GM23338 (cell line): ENCODE data around the gene MORC3. TPM values are rescaled to one million over a fixed set of nuclear protein-coding genes. Genes with fewer than 3 reads are reported as not detected.

Experiments
- ATAC-seq: fragments of 200-7000 bp; cut with Tn5 transposase; 3 replicates; pipeline ENCODE4 v1.9.1; 2020
- DNase-seq: peaks from one replicate; pipeline ENCODE4 v3.0.0-alpha.2; 2015; ENCODE audit warnings: low spot score
- H2AFZ ChIP-seq: fragments of 200-600 bp; sonication (generic); 2 replicates; pipeline ENCODE4 v1.8.0; 2016; ENCODE audit warnings: antibody characterized with exemption, mild to moderate bottlenecking, moderate library complexity
- H3F3A ChIP-seq: fragments of 200-600 bp; sonication (generic); replicated peaks from 2 replicates; pipeline ENCODE4 v1.8.0; 2017; ENCODE audit warnings: antibody characterized with exemption, mixed run types, low read depth
- H3K27ac ChIP-seq: fragments of 200-600 bp; sonication (generic); 2 replicates; pipeline ENCODE4 v1.6.1; 2016; ENCODE audit warnings: low read depth
- H3K27me3 ChIP-seq: fragments of 200-600 bp; sonication (generic); 2 replicates; pipeline ENCODE4 v1.8.0; 2016; ENCODE audit warnings: mild to moderate bottlenecking, mixed run types, moderate library complexity; ENCODE audit not compliant: insufficient read depth
- H3K36me3 ChIP-seq: fragments of 200-600 bp; sonication (generic); 2 replicates; pipeline ENCODE4 v1.8.0; 2016; ENCODE audit warnings: mild to moderate bottlenecking; ENCODE audit not compliant: insufficient read depth
- H3K4me1 ChIP-seq: fragments of 200-600 bp; sonication (generic); 2 replicates; pipeline ENCODE4 v1.8.0; 2016; ENCODE audit warnings: mild to moderate bottlenecking, moderate library complexity; ENCODE audit not compliant: insufficient read depth
- H3K4me2 ChIP-seq: fragments of 200-600 bp; sonication (generic); 2 replicates; pipeline ENCODE4 v1.7.1; 2017; ENCODE audit warnings: mixed run types
- H3K4me3 ChIP-seq: fragments of 200-600 bp; sonication (generic); 2 replicates; pipeline ENCODE4 v1.6.1; 2016; ENCODE audit warnings: mixed run types
- H3K79me2 ChIP-seq: fragments of 200-600 bp; sonication (generic); replicated peaks from 2 replicates; pipeline ENCODE4 v1.8.0; 2017; ENCODE audit warnings: mild to moderate bottlenecking; ENCODE audit not compliant: insufficient read depth
- H3K9me2 ChIP-seq: fragments of 200-600 bp; sonication (generic); 2 replicates; pipeline ENCODE4 v1.8.0; 2017; ENCODE audit not compliant: insufficient read depth
- H4K20me1 ChIP-seq: fragments of 200-600 bp; sonication (generic); replicated peaks from 2 replicates; pipeline ENCODE4 v1.8.0; 2017; ENCODE audit warnings: mild to moderate bottlenecking; ENCODE audit not compliant: insufficient read depth
- H3K27ac Mint-ChIP-seq: 2 replicates; pipeline ENCODE4 v1.8.0; 2020; ENCODE audit warnings: inconsistent platforms, mild to moderate bottlenecking, moderate library complexity, mixed read lengths
- H3K27me3 Mint-ChIP-seq: 3 replicates; pipeline ENCODE4 v1.8.0; 2022; ENCODE audit warnings: low read depth, mild to moderate bottlenecking, moderate library complexity, mixed read lengths, inconsistent platforms; ENCODE audit not compliant: insufficient read depth, poor library complexity
- H3K36me3 Mint-ChIP-seq: 3 replicates; pipeline ENCODE4 v1.8.0; 2021; ENCODE audit warnings: low read depth, mild to moderate bottlenecking, inconsistent platforms, moderate library complexity, mixed read lengths
- H3K4me1 Mint-ChIP-seq: 3 replicates; pipeline ENCODE4 v1.8.0; 2020; ENCODE audit warnings: mild to moderate bottlenecking, inconsistent platforms, mixed read lengths
- H3K4me3 Mint-ChIP-seq: 3 replicates; pipeline ENCODE4 v1.8.0; 2021; ENCODE audit warnings: moderate library complexity, mild to moderate bottlenecking, inconsistent platforms, mixed read lengths
- H3K9me3 Mint-ChIP-seq: 3 replicates; pipeline ENCODE4 v1.8.0; 2020; ENCODE audit warnings: moderate library complexity, mild to moderate bottlenecking, inconsistent platforms, mixed read lengths
- CREB1 ChIP-seq: fragments of 250-450 bp; sonication (Bioruptor Pico); IDR thresholded peaks from 2 replicates; pipeline ENCODE4 v1.5.0; 2020; ENCODE audit warnings: low read depth, mild to moderate bottlenecking, moderate library complexity
- CTCF ChIP-seq, 2 experiments: fragments of 200-600 bp in 1 of 2; sonication (generic) in 1 of 2; conservative IDR thresholded peaks; 2 replicates each; pipeline versions ENCODE4 v1.5.1 to v1.6.1; 2016 to 2017; ENCODE audit warnings: antibody characterized with exemption in 2 of 2, low read depth in 2 of 2, mild to moderate bottlenecking in 2 of 2, moderate library complexity in 1 of 2
- ETS1 ChIP-seq: IDR thresholded peaks from 2 replicates; pipeline ENCODE4 v1.6.1; 2016; ENCODE audit warnings: antibody characterized with exemption
- EZH2 ChIP-seq: fragments of 200-600 bp; sonication (generic); IDR thresholded peaks from one replicate; pipeline ENCODE4 v1.8.0; 2017; ENCODE audit warnings: antibody characterized with exemption, mild to moderate bottlenecking, low read depth; ENCODE audit not compliant: unreplicated experiment
- EZH2phosphoT487 ChIP-seq: fragments of 200-600 bp; sonication (generic); IDR thresholded peaks from one replicate; pipeline ENCODE4 v1.8.1; 2018; ENCODE audit warnings: antibody characterized with exemption; ENCODE audit not compliant: unreplicated experiment
- JUNB ChIP-seq: IDR thresholded peaks from one replicate; pipeline ENCODE4 v1.6.1; 2016; ENCODE audit warnings: antibody characterized with exemption; ENCODE audit not compliant: unreplicated experiment
- NANOG ChIP-seq: IDR thresholded peaks from 2 replicates; pipeline ENCODE4 v1.6.1; 2016; ENCODE audit warnings: antibody characterized with exemption, borderline replicate concordance
- POLR2AphosphoS5 ChIP-seq: IDR thresholded peaks from 2 replicates; pipeline ENCODE4 v1.6.1; 2016; ENCODE audit warnings: antibody characterized with exemption, low read depth
- REST ChIP-seq: IDR thresholded peaks from one replicate; pipeline ENCODE4 v1.6.1; 2018; ENCODE audit warnings: antibody characterized with exemption; ENCODE audit not compliant: unreplicated experiment
- STAT1 ChIP-seq: IDR thresholded peaks from one replicate; pipeline ENCODE4 v1.6.1; 2016; ENCODE audit warnings: antibody characterized with exemption; ENCODE audit not compliant: unreplicated experiment
- ZNF114 ChIP-seq: fragments of 250-450 bp; sonication (Bioruptor Pico); IDR thresholded peaks from 2 replicates; pipeline ENCODE4 v1.5.0; 2020; ENCODE audit warnings: mild to moderate bottlenecking, moderate library complexity
- ZNF331 ChIP-seq: fragments of 250-450 bp; sonication (Bioruptor Pico); IDR thresholded peaks from 2 replicates; pipeline ENCODE4 v1.5.0; 2020; ENCODE audit warnings: low read depth, mild to moderate bottlenecking, moderate library complexity
- ZNF462 ChIP-seq: fragments of 250-450 bp; sonication (Bioruptor Pico); IDR thresholded peaks from 2 replicates; pipeline ENCODE4 v1.5.0; 2020; ENCODE audit warnings: mild to moderate bottlenecking, moderate library complexity
- polyA plus RNA-seq: library from polyadenylated mRNA; unstranded; fragments of >200 nt; fragmentation: Nextera tagmentation; extraction: Ambion mirVana; gene quantifications from 2 replicates; pipeline ENCODE4 v1.2.1, GENCODE V29; 2016
- total RNA-seq: library from RNA; depleted of rRNA; stranded (reverse); fragments of >200 nt; shearing (Covaris generic); gene quantifications from 2 replicates; pipeline ENCODE4 v1.2.3, GENCODE V29; 2014

Gene MORC3
- total and polyA plus RNA-seq, 2 experiments from 2014 or later = 11.5 to 25.4 TPM

- no peak overlapping the region for H2AFZ ChIP-seq
- no peak overlapping the region for H3K4me3 ChIP-seq
- H3K9me2 ChIP-seq = peaks cover 4% of the 10 kb centered on the region
- H3K27ac ChIP-seq = peak overlapping the region; percentile 72
- peaks cover 2% of the 10 kb centered on the region; the same call in 1 of the 3 replicates for H3K4me1 Mint-ChIP-seq
- peaks cover 40% of the 10 kb centered on the region; the same call in 1 of the 2 replicates for H3K36me3 ChIP-seq
- H3K79me2 ChIP-seq = no peaks in the 10 kb centered on the region
- no peak overlapping the region for H3K4me3 Mint-ChIP-seq
- DNase-seq = no peak
- TF ChIP-seq CREB1 (CRISPR knock-in tag) (no peak), NANOG (no peak), EZH2 (no peak), ZNF114 (CRISPR knock-in tag) (no peak), EZH2phosphoT487 (no peak), STAT1 (no peak), POLR2AphosphoS5 (no peak), ZNF331 (CRISPR knock-in tag) (no peak), ZNF462 (CRISPR knock-in tag) (no peak), REST (no peak), JUNB (no peak), CTCF (conservative IDR thresholded peaks at IDR 0.05; ENCODE audit: low read depth in 2 of 2) (no peak), ETS1 (no peak)
- H4K20me1 ChIP-seq = 0 out of 2 replicates have a peak, but pooled peaks cover 3% of the 10 kb centered on the region
- H3K9me3 Mint-ChIP-seq = no peaks in the 10 kb centered on the region
- no peaks in the 10 kb centered on the region for H3K27me3 ChIP-seq
- peaks cover 5% of the 10 kb centered on the region; the same call in 1 of the 2 replicates for H3F3A ChIP-seq
- H3K27ac Mint-ChIP-seq = peak overlapping the region; percentile 28; the same call in 1 of the 2 replicates
- ATAC-seq = no peak
- no peaks in the 10 kb centered on the region for H3K27me3 Mint-ChIP-seq
- H3K4me1 ChIP-seq = no peaks in the 10 kb centered on the region
- no peak overlapping the region for H3K4me2 ChIP-seq
- peaks cover 28% of the 10 kb centered on the region for H3K36me3 Mint-ChIP-seq
These were observed 57.4 kb downstream of the MORC3 start for GRCh38 chr21:36377391-36377842.
